T-helper 9 cell (primary cell): Measurements from ENCODE around the gene ADI1.
"Not testable (repeated sequence)": the region's sequence is repeated elsewhere in the genome, so short reads cannot be mapped to it uniquely, and the experiment has no call there.

Experiments used
- DNase-seq: peaks from one replicate; pipeline ENCODE4 v3.0.0-alpha.2; 2020

ADI1 gene

GRCh38 chr2:3529316-3530025 is 10.1 kb upstream of the ADI1 start:
- no peak for DNase-seq

- DNase-seq = no peak
Measured at GRCh38 chr2:3527886-3528785, 8.8 kb upstream of the ADI1 start.

GRCh38 chr2:3526871-3527270 is 7.5 kb upstream of the ADI1 start:
- no peak for DNase-seq

GRCh38 chr2:3523551-3524041 is 4.3 kb upstream of the ADI1 start:
- DNase-seq = no peak

- DNase-seq = no peak
Measured at GRCh38 chr2:3522961-3523421, 3.7 kb upstream of the ADI1 start.

GRCh38 chr2:3520591-3520990 is 1.3 kb upstream of the ADI1 start:
- no peak for DNase-seq

GRCh38 chr2:3518496-3519254 is 656 bp downstream of the ADI1 start:
- DNase-seq = peak; percentile 96

GRCh38 chr2:3517948-3518495 is 1.3 kb downstream of the ADI1 start:
- DNase-seq = no peak

GRCh38 chr2:3516831-3517230 is 2.5 kb downstream of the ADI1 start:
- DNase-seq = no peak

- DNase-seq = not testable (repeated sequence)
Measured at GRCh38 chr2:3515438-3515837, 3.9 kb downstream of the ADI1 start.

GRCh38 chr2:3513026-3513810 is 6.1 kb downstream of the ADI1 start:
- DNase-seq = no peak

GRCh38 chr2:3512086-3512485 is 7.2 kb downstream of the ADI1 start:
- no peak for DNase-seq

GRCh38 chr2:3505771-3506170 is 13.6 kb downstream of the ADI1 start:
- no peak for DNase-seq

GRCh38 chr2:3504741-3505140 is 14.6 kb downstream of the ADI1 start:
- no peak for DNase-seq

- DNase-seq = no peak
Measured at GRCh38 chr2:3503483-3503882, 15.8 kb downstream of the ADI1 start.

- DNase-seq = no peak
Measured at GRCh38 chr2:3503046-3503445, 16.3 kb downstream of the ADI1 start.

- DNase-seq = no peak
Measured at GRCh38 chr2:3500326-3500899, 18.9 kb downstream of the ADI1 start.

GRCh38 chr2:3498783-3499394 is 20.4 kb downstream of the ADI1 start:
- DNase-seq = no peak

- DNase-seq = not testable (repeated sequence)
Measured at GRCh38 chr2:3496708-3497080, 22.6 kb downstream of the ADI1 start.

GRCh38 chr2:3494984-3495666 is 24.2 kb downstream of the ADI1 start:
- DNase-seq = no peak

- DNase-seq = no peak
Measured at GRCh38 chr2:3493615-3494007, 25.7 kb downstream of the ADI1 start.
